WTC11 (cell line): Measurements from ENCODE around the gene PKIG. TPM values are rescaled to one million over a fixed set of nuclear protein-coding genes. Genes with fewer than 3 reads are reported as not detected.

Source experiments
- ATAC-seq: fragments of 200-7000 bp; cut with Tn5 transposase; 2 replicates; pipeline ENCODE4 v1.10.0; 2021; ENCODE audit warnings: mild to moderate bottlenecking, moderate library complexity
- CTCF ChIA-PET: fragments of 300-600 bp; sonication (Branson Sonifier 250); formaldehyde crosslinking; loops from one replicate; lab custom pipeline; 2021; ENCODE audit warnings: antibody characterized with exemption; lab: Charles Lee
- POLR2A ChIA-PET: fragments of 350-600 bp; sonication (Branson Sonifier 250); formaldehyde crosslinking; loops from one replicate; lab custom pipeline; 2021; ENCODE audit warnings: antibody characterized with exemption; lab: Charles Lee
- DNase-seq: peaks from one replicate; pipeline ENCODE4 v3.0.0; 2021; ENCODE audit warnings: low spot score
- H3K27ac Mint-ChIP-seq: 2 replicates; pipeline ENCODE4 v1.8.0; 2021; ENCODE audit warnings: mixed read lengths
- H3K27me3 Mint-ChIP-seq: 2 replicates; pipeline ENCODE4 v1.8.0; 2021; ENCODE audit warnings: low read depth, mild to moderate bottlenecking, moderate library complexity, mixed read lengths
- H3K36me3 Mint-ChIP-seq: 2 replicates; pipeline ENCODE4 v1.8.0; 2021; ENCODE audit warnings: mixed read lengths
- H3K4me1 Mint-ChIP-seq: 2 replicates; pipeline ENCODE4 v1.8.0; 2022; ENCODE audit warnings: mixed read lengths
- H3K4me3 Mint-ChIP-seq: 2 replicates; pipeline ENCODE4 v1.8.0; 2021; ENCODE audit warnings: mild to moderate bottlenecking, moderate library complexity, mixed read lengths
- H3K9me3 Mint-ChIP-seq: 2 replicates; pipeline ENCODE4 v1.8.0; 2021; ENCODE audit warnings: mixed read lengths
- CBFB ChIP-seq: sonication (generic); formaldehyde crosslinking; IDR thresholded peaks from 2 replicates; pipeline ENCODE4 v1.8.1; 2022; ENCODE audit warnings: mild to moderate bottlenecking, low read depth, missing genetic modification reagents
- EMX1 ChIP-seq: fragments of 250-450 bp; sonication (Bioruptor Pico); IDR thresholded peaks from 2 replicates; pipeline ENCODE4 v1.8.0; 2021; ENCODE audit warnings: mild to moderate bottlenecking
- FOXK1 ChIP-seq: sonication (generic); formaldehyde crosslinking; IDR thresholded peaks from 2 replicates; pipeline ENCODE4 v1.8.0; 2022; ENCODE audit warnings: mild to moderate bottlenecking, moderate library complexity, missing genetic modification reagents
- IRF2 ChIP-seq: sonication (generic); formaldehyde crosslinking; IDR thresholded peaks from 2 replicates; pipeline ENCODE4 v1.8.0; 2022; ENCODE audit warnings: low read depth, missing genetic modification reagents, borderline replicate concordance
- JAZF1 ChIP-seq: fragments of 250-450 bp; sonication (Bioruptor Pico); IDR thresholded peaks from 2 replicates; pipeline ENCODE4 v1.9.0; 2021; ENCODE audit warnings: moderate library complexity, mild to moderate bottlenecking, inconsistent platforms
- MXD4 ChIP-seq: fragments of 250-450 bp; sonication (Bioruptor Pico); IDR thresholded peaks from 2 replicates; pipeline ENCODE4 v1.8.0; 2021; ENCODE audit warnings: mild to moderate bottlenecking, moderate library complexity, borderline replicate concordance
- OVOL2 ChIP-seq: fragments of 250-450 bp; sonication (Bioruptor Pico); IDR thresholded peaks from 2 replicates; pipeline ENCODE4 v1.9.0; 2021; ENCODE audit warnings: mild to moderate bottlenecking, borderline replicate concordance
- PRRX2 ChIP-seq: fragments of 250-450 bp; sonication (Bioruptor Pico); IDR thresholded peaks from 2 replicates; pipeline ENCODE4 v1.8.0; 2021; ENCODE audit warnings: mild to moderate bottlenecking
- SMAD3 ChIP-seq: sonication (generic); formaldehyde crosslinking; IDR thresholded peaks from 2 replicates; pipeline ENCODE4 v1.8.0; 2022; ENCODE audit warnings: missing genetic modification reagents, mild to moderate bottlenecking, borderline replicate concordance
- ZNF121 ChIP-seq: sonication (generic); formaldehyde crosslinking; IDR thresholded peaks from 2 replicates; pipeline ENCODE4 v1.8.0; 2023; ENCODE audit warnings: missing genetic modification reagents
- ZNF396 ChIP-seq: fragments of 250-450 bp; sonication (Bioruptor Pico); IDR thresholded peaks from 2 replicates; pipeline ENCODE4 v1.8.0; 2021; ENCODE audit warnings: mild to moderate bottlenecking, moderate library complexity, borderline replicate concordance
- total RNA-seq: library from RNA; stranded (reverse); gene quantifications from 3 replicates; pipeline ENCODE4 v1.2.3, GENCODE V29; 2021
- TF ChIP-seq, protein P1 (sequence below): sonication (generic); formaldehyde crosslinking; IDR thresholded peaks from 2 replicates; pipeline ENCODE4 v1.8.1; 2022; ENCODE audit warnings: mild to moderate bottlenecking, moderate library complexity, missing genetic modification reagents
- TF ChIP-seq, protein P2 (sequence below): sonication (generic); formaldehyde crosslinking; IDR thresholded peaks from 2 replicates; pipeline ENCODE4 v1.8.1; 2022; ENCODE audit warnings: low read depth, missing genetic modification reagents, borderline replicate concordance
- TF ChIP-seq, protein P3 (sequence below): sonication (generic); formaldehyde crosslinking; IDR thresholded peaks from 2 replicates; pipeline ENCODE4 v1.8.1; 2023; ENCODE audit warnings: mild to moderate bottlenecking, missing genetic modification reagents, borderline replicate concordance
- TF ChIP-seq, protein P4 (sequence below): fragments of 200-600 bp; IDR thresholded peaks from 2 replicates; pipeline ENCODE4 v1.8.0; 2022; ENCODE audit warnings: antibody characterized with exemption
- TF ChIP-seq, protein P5 (sequence below): fragments of 250-450 bp; sonication (Bioruptor Pico); IDR thresholded peaks from 2 replicates; pipeline ENCODE4 v1.9.0; 2021; ENCODE audit warnings: mild to moderate bottlenecking, borderline replicate concordance
- TF ChIP-seq, protein P6 (sequence below): sonication (generic); formaldehyde crosslinking; IDR thresholded peaks from 2 replicates; pipeline ENCODE4 v1.8.0; 2023; ENCODE audit warnings: missing genetic modification reagents, mild to moderate bottlenecking, borderline replicate concordance
- TF ChIP-seq, protein P7 (sequence below): fragments of 250-450 bp; sonication (Bioruptor Pico); IDR thresholded peaks from 2 replicates; pipeline ENCODE4 v1.9.0; 2021; ENCODE audit warnings: mild to moderate bottlenecking

Gene PKIG
- total RNA-seq, 1 experiment from 2014 or later = 22.7 TPM

DNA sequence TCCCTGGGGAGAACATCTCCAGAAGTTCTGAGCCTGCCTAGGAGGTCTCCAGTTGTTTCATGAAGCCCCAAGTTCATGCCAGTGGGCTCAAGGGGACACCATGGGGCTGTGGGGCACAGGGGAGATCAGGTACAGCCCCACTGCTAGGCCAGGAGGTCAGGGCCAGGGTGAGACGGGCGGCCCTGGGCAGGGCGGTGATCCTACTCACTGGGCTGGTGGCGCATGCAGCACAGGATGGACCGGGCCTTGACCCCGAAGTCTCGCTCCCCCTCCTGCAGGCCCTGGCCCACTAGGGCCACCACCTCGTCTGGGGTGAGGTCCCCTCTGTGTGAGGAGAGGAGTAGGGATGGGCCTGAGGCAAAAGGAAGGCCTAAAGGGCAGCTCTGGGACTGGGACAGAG, 43.0 kb downstream of the PKIG start:
- no peak for ATAC-seq
- Mint-ChIP-seq H3K9me3 (no peaks in the 10 kb centered on the region), H3K27me3 (peaks cover 51% of the 10 kb centered on the region), H3K27ac (no peak overlapping the region), H3K4me3 (no peak overlapping the region), H3K4me1 (peaks cover 7% of the 10 kb centered on the region), H3K36me3 (peaks cover 39% of the 10 kb centered on the region)
- POLR2A ChIA-PET = no interaction called here
- no peak for DNase-seq
- CTCF ChIA-PET = no interaction called here
- TF ChIP-seq SMAD3 (CRISPR knock-in tag) = no peak
- TF ChIP-seq, protein P1, sequence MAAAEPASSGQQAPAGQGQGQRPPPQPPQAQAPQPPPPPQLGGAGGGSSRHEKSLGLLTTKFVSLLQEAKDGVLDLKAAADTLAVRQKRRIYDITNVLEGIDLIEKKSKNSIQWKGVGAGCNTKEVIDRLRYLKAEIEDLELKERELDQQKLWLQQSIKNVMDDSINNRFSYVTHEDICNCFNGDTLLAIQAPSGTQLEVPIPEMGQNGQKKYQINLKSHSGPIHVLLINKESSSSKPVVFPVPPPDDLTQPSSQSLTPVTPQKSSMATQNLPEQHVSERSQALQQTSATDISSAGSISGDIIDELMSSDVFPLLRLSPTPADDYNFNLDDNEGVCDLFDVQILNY (CRISPR knock-in tag) = no peak
- no peak for TF ChIP-seq CBFB (CRISPR knock-in tag)
- TF ChIP-seq, protein P2, sequence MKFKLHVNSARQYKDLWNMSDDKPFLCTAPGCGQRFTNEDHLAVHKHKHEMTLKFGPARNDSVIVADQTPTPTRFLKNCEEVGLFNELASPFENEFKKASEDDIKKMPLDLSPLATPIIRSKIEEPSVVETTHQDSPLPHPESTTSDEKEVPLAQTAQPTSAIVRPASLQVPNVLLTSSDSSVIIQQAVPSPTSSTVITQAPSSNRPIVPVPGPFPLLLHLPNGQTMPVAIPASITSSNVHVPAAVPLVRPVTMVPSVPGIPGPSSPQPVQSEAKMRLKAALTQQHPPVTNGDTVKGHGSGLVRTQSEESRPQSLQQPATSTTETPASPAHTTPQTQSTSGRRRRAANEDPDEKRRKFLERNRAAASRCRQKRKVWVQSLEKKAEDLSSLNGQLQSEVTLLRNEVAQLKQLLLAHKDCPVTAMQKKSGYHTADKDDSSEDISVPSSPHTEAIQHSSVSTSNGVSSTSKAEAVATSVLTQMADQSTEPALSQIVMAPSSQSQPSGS (CRISPR knock-in tag) = no peak
- TF ChIP-seq, protein P3, sequence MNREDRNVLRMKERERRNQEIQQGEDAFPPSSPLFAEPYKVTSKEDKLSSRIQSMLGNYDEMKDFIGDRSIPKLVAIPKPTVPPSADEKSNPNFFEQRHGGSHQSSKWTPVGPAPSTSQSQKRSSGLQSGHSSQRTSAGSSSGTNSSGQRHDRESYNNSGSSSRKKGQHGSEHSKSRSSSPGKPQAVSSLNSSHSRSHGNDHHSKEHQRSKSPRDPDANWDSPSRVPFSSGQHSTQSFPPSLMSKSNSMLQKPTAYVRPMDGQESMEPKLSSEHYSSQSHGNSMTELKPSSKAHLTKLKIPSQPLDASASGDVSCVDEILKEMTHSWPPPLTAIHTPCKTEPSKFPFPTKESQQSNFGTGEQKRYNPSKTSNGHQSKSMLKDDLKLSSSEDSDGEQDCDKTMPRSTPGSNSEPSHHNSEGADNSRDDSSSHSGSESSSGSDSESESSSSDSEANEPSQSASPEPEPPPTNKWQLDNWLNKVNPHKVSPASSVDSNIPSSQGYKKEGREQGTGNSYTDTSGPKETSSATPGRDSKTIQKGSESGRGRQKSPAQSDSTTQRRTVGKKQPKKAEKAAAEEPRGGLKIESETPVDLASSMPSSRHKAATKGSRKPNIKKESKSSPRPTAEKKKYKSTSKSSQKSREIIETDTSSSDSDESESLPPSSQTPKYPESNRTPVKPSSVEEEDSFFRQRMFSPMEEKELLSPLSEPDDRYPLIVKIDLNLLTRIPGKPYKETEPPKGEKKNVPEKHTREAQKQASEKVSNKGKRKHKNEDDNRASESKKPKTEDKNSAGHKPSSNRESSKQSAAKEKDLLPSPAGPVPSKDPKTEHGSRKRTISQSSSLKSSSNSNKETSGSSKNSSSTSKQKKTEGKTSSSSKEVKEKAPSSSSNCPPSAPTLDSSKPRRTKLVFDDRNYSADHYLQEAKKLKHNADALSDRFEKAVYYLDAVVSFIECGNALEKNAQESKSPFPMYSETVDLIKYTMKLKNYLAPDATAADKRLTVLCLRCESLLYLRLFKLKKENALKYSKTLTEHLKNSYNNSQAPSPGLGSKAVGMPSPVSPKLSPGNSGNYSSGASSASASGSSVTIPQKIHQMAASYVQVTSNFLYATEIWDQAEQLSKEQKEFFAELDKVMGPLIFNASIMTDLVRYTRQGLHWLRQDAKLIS (CRISPR knock-in tag) = no peak
- no peak for TF ChIP-seq FOXK1 (CRISPR knock-in tag)
- no peak for TF ChIP-seq EMX1 (CRISPR knock-in tag)
- TF ChIP-seq ZNF121 (CRISPR knock-in tag) = no peak
- no peak for TF ChIP-seq PRRX2
- TF ChIP-seq, all 79 proteins: peak for 0

DNA sequence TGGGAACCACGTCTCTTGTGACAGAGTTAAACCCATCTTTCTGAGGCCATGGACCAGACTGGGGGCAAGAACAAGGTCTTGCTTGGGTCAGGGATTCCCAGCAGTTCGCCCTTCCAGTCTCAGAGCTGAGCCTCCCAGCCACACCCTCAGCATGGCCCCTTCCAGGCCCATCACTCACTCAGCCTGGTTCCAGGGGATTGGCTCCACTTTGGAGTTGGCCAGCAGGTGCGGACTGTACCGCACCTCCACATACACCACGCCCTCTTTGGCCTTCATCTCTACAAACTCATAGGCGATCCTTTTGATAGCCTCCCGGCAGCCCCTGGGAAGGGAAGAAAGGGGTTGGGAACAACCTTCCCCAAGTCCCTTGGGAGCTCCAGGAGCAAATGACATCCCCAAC, 43.9 kb downstream of the PKIG start:
- ATAC-seq = no peak
- peaks cover 9% of the 10 kb centered on the region for H3K4me1 Mint-ChIP-seq
- no peak for TF ChIP-seq OVOL2
- TF ChIP-seq, protein P4, sequence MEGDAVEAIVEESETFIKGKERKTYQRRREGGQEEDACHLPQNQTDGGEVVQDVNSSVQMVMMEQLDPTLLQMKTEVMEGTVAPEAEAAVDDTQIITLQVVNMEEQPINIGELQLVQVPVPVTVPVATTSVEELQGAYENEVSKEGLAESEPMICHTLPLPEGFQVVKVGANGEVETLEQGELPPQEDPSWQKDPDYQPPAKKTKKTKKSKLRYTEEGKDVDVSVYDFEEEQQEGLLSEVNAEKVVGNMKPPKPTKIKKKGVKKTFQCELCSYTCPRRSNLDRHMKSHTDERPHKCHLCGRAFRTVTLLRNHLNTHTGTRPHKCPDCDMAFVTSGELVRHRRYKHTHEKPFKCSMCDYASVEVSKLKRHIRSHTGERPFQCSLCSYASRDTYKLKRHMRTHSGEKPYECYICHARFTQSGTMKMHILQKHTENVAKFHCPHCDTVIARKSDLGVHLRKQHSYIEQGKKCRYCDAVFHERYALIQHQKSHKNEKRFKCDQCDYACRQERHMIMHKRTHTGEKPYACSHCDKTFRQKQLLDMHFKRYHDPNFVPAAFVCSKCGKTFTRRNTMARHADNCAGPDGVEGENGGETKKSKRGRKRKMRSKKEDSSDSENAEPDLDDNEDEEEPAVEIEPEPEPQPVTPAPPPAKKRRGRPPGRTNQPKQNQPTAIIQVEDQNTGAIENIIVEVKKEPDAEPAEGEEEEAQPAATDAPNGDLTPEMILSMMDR = no peak
- TF ChIP-seq, protein P5, sequence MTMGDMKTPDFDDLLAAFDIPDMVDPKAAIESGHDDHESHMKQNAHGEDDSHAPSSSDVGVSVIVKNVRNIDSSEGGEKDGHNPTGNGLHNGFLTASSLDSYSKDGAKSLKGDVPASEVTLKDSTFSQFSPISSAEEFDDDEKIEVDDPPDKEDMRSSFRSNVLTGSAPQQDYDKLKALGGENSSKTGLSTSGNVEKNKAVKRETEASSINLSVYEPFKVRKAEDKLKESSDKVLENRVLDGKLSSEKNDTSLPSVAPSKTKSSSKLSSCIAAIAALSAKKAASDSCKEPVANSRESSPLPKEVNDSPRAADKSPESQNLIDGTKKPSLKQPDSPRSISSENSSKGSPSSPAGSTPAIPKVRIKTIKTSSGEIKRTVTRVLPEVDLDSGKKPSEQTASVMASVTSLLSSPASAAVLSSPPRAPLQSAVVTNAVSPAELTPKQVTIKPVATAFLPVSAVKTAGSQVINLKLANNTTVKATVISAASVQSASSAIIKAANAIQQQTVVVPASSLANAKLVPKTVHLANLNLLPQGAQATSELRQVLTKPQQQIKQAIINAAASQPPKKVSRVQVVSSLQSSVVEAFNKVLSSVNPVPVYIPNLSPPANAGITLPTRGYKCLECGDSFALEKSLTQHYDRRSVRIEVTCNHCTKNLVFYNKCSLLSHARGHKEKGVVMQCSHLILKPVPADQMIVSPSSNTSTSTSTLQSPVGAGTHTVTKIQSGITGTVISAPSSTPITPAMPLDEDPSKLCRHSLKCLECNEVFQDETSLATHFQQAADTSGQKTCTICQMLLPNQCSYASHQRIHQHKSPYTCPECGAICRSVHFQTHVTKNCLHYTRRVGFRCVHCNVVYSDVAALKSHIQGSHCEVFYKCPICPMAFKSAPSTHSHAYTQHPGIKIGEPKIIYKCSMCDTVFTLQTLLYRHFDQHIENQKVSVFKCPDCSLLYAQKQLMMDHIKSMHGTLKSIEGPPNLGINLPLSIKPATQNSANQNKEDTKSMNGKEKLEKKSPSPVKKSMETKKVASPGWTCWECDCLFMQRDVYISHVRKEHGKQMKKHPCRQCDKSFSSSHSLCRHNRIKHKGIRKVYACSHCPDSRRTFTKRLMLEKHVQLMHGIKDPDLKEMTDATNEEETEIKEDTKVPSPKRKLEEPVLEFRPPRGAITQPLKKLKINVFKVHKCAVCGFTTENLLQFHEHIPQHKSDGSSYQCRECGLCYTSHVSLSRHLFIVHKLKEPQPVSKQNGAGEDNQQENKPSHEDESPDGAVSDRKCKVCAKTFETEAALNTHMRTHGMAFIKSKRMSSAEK = no peak
- TF ChIP-seq, protein P6, sequence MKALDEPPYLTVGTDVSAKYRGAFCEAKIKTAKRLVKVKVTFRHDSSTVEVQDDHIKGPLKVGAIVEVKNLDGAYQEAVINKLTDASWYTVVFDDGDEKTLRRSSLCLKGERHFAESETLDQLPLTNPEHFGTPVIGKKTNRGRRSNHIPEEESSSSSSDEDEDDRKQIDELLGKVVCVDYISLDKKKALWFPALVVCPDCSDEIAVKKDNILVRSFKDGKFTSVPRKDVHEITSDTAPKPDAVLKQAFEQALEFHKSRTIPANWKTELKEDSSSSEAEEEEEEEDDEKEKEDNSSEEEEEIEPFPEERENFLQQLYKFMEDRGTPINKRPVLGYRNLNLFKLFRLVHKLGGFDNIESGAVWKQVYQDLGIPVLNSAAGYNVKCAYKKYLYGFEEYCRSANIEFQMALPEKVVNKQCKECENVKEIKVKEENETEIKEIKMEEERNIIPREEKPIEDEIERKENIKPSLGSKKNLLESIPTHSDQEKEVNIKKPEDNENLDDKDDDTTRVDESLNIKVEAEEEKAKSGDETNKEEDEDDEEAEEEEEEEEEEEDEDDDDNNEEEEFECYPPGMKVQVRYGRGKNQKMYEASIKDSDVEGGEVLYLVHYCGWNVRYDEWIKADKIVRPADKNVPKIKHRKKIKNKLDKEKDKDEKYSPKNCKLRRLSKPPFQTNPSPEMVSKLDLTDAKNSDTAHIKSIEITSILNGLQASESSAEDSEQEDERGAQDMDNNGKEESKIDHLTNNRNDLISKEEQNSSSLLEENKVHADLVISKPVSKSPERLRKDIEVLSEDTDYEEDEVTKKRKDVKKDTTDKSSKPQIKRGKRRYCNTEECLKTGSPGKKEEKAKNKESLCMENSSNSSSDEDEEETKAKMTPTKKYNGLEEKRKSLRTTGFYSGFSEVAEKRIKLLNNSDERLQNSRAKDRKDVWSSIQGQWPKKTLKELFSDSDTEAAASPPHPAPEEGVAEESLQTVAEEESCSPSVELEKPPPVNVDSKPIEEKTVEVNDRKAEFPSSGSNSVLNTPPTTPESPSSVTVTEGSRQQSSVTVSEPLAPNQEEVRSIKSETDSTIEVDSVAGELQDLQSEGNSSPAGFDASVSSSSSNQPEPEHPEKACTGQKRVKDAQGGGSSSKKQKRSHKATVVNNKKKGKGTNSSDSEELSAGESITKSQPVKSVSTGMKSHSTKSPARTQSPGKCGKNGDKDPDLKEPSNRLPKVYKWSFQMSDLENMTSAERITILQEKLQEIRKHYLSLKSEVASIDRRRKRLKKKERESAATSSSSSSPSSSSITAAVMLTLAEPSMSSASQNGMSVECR (CRISPR knock-in tag) = no peak
- TF ChIP-seq, protein P7, sequence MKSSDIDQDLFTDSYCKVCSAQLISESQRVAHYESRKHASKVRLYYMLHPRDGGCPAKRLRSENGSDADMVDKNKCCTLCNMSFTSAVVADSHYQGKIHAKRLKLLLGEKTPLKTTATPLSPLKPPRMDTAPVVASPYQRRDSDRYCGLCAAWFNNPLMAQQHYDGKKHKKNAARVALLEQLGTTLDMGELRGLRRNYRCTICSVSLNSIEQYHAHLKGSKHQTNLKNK (CRISPR knock-in tag) = no peak
- no peak for TF ChIP-seq JAZF1
- TF ChIP-seq IRF2 (CRISPR knock-in tag) = no peak
- no peak for TF ChIP-seq ZNF396 (CRISPR knock-in tag)
- no peak for TF ChIP-seq MXD4 (CRISPR knock-in tag)

More for the DNA sequence above, 43.9 kb downstream of the PKIG start:
- ChIA-PET CTCF (interaction anchor here (0.6 to 1.1 kb wide), 4 partner anchors 10 to 219 kb away, joined by 3 to 4 read pairs (median 4); no protein-coding TSS in a partner anchor), POLR2A (interaction anchor here (0.7 kb wide), 1 partner anchor 498 kb away, joined by 3 read pairs; the partner anchor contains the start of gene WFDC12)
- Mint-ChIP-seq H3K9me3 (no peaks in the 10 kb centered on the region), H3K4me3 (no peak overlapping the region), H3K36me3 (peaks cover 31% of the 10 kb centered on the region), H3K27ac (no peak overlapping the region), H3K27me3 (peaks cover 42% of the 10 kb centered on the region)
- DNase-seq = no peak
